ENCODE measurements around the gene AGFG1.

DNA sequence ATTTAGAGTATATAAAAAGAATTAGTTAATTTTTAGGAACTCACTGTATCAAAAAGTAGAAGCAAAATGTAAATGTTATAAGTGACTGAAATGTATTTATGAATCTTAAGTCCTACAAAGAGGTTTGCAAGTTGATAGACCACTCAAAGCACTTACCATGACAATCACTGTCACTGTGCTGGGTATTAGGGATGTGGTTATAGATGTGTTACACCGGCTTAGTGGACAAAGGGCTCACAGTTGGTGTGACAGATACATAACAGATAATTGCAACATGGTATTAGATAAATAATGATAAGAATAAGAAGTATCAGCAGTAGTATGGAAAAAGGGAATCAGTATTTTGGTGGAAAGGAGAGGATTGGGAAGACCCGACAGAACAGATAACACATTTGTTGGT is 21.6 kb downstream of the AGFG1 start:
- no peak for TF ChIP-seq CTCF (IDR thresholded peaks at IDR 0.05)
- no peak for TF ChIP-seq POLR2A (IDR thresholded peaks at IDR 0.05)
